Body of pancreas (tissue), 4 donors: Measurements from ENCODE around the gene GPRC5C. TPM values are rescaled to one million over a fixed set of nuclear protein-coding genes. Genes with fewer than 3 reads are reported as not detected.

Source experiments
- ATAC-seq: fragments of 150-250 bp; one replicate; pipeline ENCODE4 v1.9.1; 2016
- DNase-seq, 4 donors: peaks; one replicate each; pipeline ENCODE4 v3.0.0-alpha.2; 2019
- H3K27ac ChIP-seq, 4 donors: fragments of 200-600 bp; sonication (generic); 1 replicate in 3 of 4; 2 replicates in 1 of 4; pipeline versions ENCODE4 v1.5.1 to v1.6.1; 2016 to 2019; ENCODE audit warnings: mild to moderate bottlenecking in 1 of 4, mixed read lengths in 1 of 4, moderate library complexity in 1 of 4
- H3K27me3 ChIP-seq, 2 donors: fragments of 200-600 bp; sonication (generic); one replicate each; pipeline ENCODE4 v1.6.0; 2016; ENCODE audit warnings: mild to moderate bottlenecking in 1 of 2
- H3K36me3 ChIP-seq, 2 donors: fragments of 200-600 bp; sonication (generic); replicated peaks in 1 of 2; 2 replicates each; pipeline ENCODE4 v1.5.1; 2016; ENCODE audit warnings: low read depth in 2 of 2; ENCODE audit not compliant: insufficient read depth in 1 of 2
- H3K4me1 ChIP-seq: fragments of 200-600 bp; sonication (generic); one replicate; pipeline ENCODE4 v1.6.0; 2016
- H3K4me3 ChIP-seq, 2 donors: fragments of 200-600 bp; sonication (generic); 1 replicate in 1 of 2; 2 replicates in 1 of 2; pipeline ENCODE4 v1.5.1; 2016 to 2019
- H3K9me3 ChIP-seq, 3 donors: fragments of 200-600 bp; sonication (generic); 1 replicate in 2 of 3; 2 replicates in 1 of 3; pipeline ENCODE4 v1.5.1; 2016
- POLR2A ChIP-seq, 3 donors: fragments of 450-650 bp; IDR thresholded peaks; one replicate each; pipeline ENCODE4 v1.6.1; 2016; ENCODE audit warnings: antibody characterized with exemption in 3 of 3, mild to moderate bottlenecking in 2 of 3
- WGBS, 2 donors: methylation state at CpG; one replicate each; pipeline ENCODE4 v1.1.5; 2017; 5-methylcytosine and 5-hydroxymethylcytosine counted together
- intact Hi-C: fragments of 100-400 bp; cut with DNase I; formaldehyde crosslinking; loops from one replicate; pipeline ENCODE4 v1.15.1; 2023
- total RNA-seq, 2 donors: library from RNA; depleted of rRNA; stranded (reverse); fragments of >200 nt; gene quantifications; one replicate each; pipeline ENCODE4 v1.1.0, GENCODE V29; 2016
- TF ChIP-seq, protein P1 (sequence below), 7 experiments: fragments of 450-650 bp in 4 of 7; fragments of 200-600 bp in 3 of 7; sonication (generic) in 3 of 7; IDR thresholded peaks; one replicate each; pipeline ENCODE4 v1.5.1; 2016 to 2019; ENCODE audit warnings: antibody characterized with exemption in 7 of 7

Gene GPRC5C
- total RNA-seq, 2 donors from 2014 or later, result 68.0 to 71.2 TPM

GRCh38 chr17:74451557-74451956 lies 19.7 kb downstream of the GPRC5C start:
- intact Hi-C loops, result no loop called here
- Histone ChIP-seq H3K4me3 (no peak overlapping the region), H3K27me3 (no peaks in the 10 kb centered on the region), H3K36me3 (peaks cover 0 to 5% of the 10 kb centered on the region in 2 donors), H3K9me3 (no peaks in the 10 kb centered on the region), H3K4me1 (peaks cover 36% of the 10 kb centered on the region), H3K27ac (peak overlapping the region in 3 of 4 donors; percentile 91 to 92 (median 91))
- TF ChIP-seq, protein P1, sequence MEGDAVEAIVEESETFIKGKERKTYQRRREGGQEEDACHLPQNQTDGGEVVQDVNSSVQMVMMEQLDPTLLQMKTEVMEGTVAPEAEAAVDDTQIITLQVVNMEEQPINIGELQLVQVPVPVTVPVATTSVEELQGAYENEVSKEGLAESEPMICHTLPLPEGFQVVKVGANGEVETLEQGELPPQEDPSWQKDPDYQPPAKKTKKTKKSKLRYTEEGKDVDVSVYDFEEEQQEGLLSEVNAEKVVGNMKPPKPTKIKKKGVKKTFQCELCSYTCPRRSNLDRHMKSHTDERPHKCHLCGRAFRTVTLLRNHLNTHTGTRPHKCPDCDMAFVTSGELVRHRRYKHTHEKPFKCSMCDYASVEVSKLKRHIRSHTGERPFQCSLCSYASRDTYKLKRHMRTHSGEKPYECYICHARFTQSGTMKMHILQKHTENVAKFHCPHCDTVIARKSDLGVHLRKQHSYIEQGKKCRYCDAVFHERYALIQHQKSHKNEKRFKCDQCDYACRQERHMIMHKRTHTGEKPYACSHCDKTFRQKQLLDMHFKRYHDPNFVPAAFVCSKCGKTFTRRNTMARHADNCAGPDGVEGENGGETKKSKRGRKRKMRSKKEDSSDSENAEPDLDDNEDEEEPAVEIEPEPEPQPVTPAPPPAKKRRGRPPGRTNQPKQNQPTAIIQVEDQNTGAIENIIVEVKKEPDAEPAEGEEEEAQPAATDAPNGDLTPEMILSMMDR (IDR thresholded peaks at IDR 0.05), result no peak
- TF ChIP-seq POLR2A (IDR thresholded peaks at IDR 0.05), result no peak
- DNase-seq (no peak), ATAC-seq (no peak)
- WGBS, 2 donors, result 64 to 71% methylated on average over 5 to 6 of the region's 6 CpGs

GRCh38 chr17:74452033-74452840 lies 20.3 kb downstream of the GPRC5C start:
- Histone ChIP-seq H3K27ac (peak overlapping the region; percentile 21 to 92 (median 91)), H3K4me3 (no peak overlapping the region), H3K36me3 (peaks cover 0 to 5% of the 10 kb centered on the region in 2 donors), H3K9me3 (no peaks in the 10 kb centered on the region), H3K27me3 (no peaks in the 10 kb centered on the region), H3K4me1 (peaks cover 32% of the 10 kb centered on the region)
- no peak for ATAC-seq
- DNase-seq, result peak in 1 of 4 donors; percentile 31
- TF ChIP-seq, protein P1 (IDR thresholded peaks at IDR 0.05), result no peak
- no peak for TF ChIP-seq POLR2A (IDR thresholded peaks at IDR 0.05)
- intact Hi-C loops, result no loop called here
- WGBS, 2 donors, result 64 to 69% methylated on average over 10 to 16 of the region's 16 CpGs

DNA sequence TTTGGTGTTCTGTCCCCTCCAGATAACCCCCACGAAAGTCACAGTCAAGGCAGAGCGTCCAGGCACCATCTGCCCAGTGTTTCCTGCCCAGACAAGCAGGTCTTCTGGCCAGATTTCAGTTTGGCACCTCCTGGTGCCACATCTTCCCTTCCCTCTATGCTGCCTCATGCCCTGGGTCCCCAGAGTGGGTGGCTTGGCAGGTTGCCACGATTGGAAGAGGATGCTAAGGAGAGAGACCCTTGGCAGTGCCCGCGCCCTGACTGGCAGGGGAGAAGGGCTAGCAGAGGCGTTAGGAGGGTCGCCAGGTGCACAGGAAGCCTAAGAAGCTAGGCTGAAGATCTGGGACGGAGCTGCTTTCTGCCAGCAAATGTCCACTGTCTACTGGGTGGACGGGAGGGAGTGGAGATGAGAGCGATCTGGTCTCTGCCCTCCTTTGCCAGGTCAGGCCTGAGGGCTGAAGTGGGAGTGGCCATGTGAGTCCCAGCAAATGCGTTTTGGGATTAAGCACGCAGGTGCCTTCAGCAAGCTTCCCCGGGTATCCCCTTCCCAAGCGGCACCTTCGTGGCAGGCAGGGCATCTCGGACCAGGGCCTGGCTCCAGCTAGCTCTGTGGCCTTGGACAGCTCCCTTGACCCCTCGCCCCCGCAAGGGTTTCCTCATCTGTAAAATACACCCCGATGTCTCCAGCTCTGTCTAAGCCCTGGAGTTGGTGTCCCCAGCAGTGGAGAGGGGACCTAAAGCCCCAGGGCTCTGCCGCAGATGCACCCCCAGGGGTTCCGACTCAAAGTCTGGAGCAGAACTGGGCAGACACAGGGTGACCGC lies 21.2 kb downstream of the GPRC5C start:
- H3K9me3 ChIP-seq, result no peaks in the 10 kb centered on the region
- intact Hi-C loops, result no loop called here
- peak overlapping the region; percentile 80 to 92 (median 91) for H3K27ac ChIP-seq
- 33 to 42% methylated on average over 11 to 22 of the region's 22 CpGs for WGBS, 2 donors
- ATAC-seq (peak; percentile 0), DNase-seq (peak in 3 of 4 donors; percentile 32 to 47 (median 46))
- TF ChIP-seq, protein P1 (IDR thresholded peaks at IDR 0.05), result no peak
- TF ChIP-seq POLR2A (IDR thresholded peaks at IDR 0.05), result peak in 1 of 3 donors; percentile 9
- H3K4me1 ChIP-seq, result peaks cover 38% of the 10 kb centered on the region
- no peak overlapping the region for H3K4me3 ChIP-seq
- no peaks in the 10 kb centered on the region for H3K36me3 ChIP-seq
- no peaks in the 10 kb centered on the region for H3K27me3 ChIP-seq

DNA sequence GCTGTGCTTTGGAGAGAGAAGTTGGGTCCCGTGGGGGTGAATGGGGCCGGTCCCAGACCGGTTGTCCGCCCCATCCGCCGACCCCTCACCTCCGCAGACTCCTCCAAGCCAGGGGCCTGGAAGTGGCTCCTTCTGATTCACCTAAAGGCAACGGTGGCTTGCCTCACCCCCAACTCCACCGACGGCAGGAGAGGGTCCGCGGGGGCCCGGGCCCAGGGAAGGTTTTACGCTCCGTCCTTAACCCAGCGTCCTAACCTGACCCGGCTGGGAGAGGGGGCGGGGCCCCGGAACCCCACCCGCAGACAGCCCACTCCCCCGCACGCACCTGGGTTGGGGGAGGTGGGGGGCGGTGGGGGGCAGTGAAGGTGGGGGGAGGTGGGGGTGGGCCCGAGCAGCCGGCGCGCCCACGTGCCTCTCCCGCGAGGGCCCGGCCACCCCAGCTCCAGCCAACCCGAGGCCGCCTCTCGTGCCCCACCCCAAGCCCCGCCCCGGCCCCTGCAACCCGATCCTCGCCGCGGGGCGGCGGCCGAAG lies 21.8 kb downstream of the GPRC5C start:
- no peaks in the 10 kb centered on the region for H3K36me3 ChIP-seq
- H3K27ac ChIP-seq, result peak overlapping the region; percentile 80 to 92 (median 91)
- H3K27me3 ChIP-seq, result no peaks in the 10 kb centered on the region
- no peak for TF ChIP-seq POLR2A (IDR thresholded peaks at IDR 0.05)
- TF ChIP-seq, protein P1 (IDR thresholded peaks at IDR 0.05), result no peak
- intact Hi-C loops, result no loop called here
- peak; percentile 96 for ATAC-seq
- 6 to 15% methylated on average over 8 to 32 of the region's 43 CpGs for WGBS, 2 donors
- H3K4me1 ChIP-seq, result peaks cover 38% of the 10 kb centered on the region
- H3K9me3 ChIP-seq, result no peaks in the 10 kb centered on the region
- peak in 2 of 4 donors; percentile 94 to 95 for DNase-seq
- no peak overlapping the region for H3K4me3 ChIP-seq
